ENCODE data around the gene FAM163B. TPM values are rescaled to one million over a fixed set of nuclear protein-coding genes. Genes with fewer than 3 reads are reported as not detected.
"Not testable (repeated sequence)": the region's sequence is repeated elsewhere in the genome, so short reads cannot be mapped to it uniquely, and the experiment has no call there.

FAM163B gene
- total RNA-seq, 1 experiment from 2014 or later, result 2.0 TPM

GRCh38 chr9:133627341-133627740 lies 18.2 kb upstream of the FAM163B start:
- no peak overlapping the region for H3K27ac Mint-ChIP-seq
- ChIA-PET POLR2A (no interaction called here), CTCF (interaction anchor here (1.6 kb wide), 1 partner anchor 42 kb away, joined by 3 read pairs; no protein-coding TSS in a partner anchor)
- peaks cover 33% of the 10 kb centered on the region for H3K9me3 Mint-ChIP-seq
- H3K4me1 Mint-ChIP-seq, result no peaks in the 10 kb centered on the region
- no peak overlapping the region for H3K4me3 Mint-ChIP-seq
- no peak for DNase-seq (ENCODE audit: low spot score)
- no peak for TF ChIP-seq FOXK1 (CRISPR knock-in tag; IDR thresholded peaks at IDR 0.05)
- TF ChIP-seq, protein P1, sequence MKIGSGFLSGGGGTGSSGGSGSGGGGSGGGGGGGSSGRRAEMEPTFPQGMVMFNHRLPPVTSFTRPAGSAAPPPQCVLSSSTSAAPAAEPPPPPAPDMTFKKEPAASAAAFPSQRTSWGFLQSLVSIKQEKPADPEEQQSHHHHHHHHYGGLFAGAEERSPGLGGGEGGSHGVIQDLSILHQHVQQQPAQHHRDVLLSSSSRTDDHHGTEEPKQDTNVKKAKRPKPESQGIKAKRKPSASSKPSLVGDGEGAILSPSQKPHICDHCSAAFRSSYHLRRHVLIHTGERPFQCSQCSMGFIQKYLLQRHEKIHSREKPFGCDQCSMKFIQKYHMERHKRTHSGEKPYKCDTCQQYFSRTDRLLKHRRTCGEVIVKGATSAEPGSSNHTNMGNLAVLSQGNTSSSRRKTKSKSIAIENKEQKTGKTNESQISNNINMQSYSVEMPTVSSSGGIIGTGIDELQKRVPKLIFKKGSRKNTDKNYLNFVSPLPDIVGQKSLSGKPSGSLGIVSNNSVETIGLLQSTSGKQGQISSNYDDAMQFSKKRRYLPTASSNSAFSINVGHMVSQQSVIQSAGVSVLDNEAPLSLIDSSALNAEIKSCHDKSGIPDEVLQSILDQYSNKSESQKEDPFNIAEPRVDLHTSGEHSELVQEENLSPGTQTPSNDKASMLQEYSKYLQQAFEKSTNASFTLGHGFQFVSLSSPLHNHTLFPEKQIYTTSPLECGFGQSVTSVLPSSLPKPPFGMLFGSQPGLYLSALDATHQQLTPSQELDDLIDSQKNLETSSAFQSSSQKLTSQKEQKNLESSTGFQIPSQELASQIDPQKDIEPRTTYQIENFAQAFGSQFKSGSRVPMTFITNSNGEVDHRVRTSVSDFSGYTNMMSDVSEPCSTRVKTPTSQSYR (CRISPR knock-in tag; IDR thresholded peaks at IDR 0.05), result no peak
- no peak for TF ChIP-seq IRF2 (CRISPR knock-in tag; IDR thresholded peaks at IDR 0.05; ENCODE audit: borderline replicate concordance, low read depth)
- TF ChIP-seq NFE2L1 (CRISPR knock-in tag; IDR thresholded peaks at IDR 0.05), result no peak
- H3K36me3 Mint-ChIP-seq, result peaks cover 7% of the 10 kb centered on the region
- no peak for ATAC-seq
- peaks cover 11% of the 10 kb centered on the region; the same call in 1 of the 2 replicates for H3K27me3 Mint-ChIP-seq (ENCODE audit: low read depth)

- peaks cover 33% of the 10 kb centered on the region for H3K9me3 Mint-ChIP-seq
- ATAC-seq; POLR2A ChIA-PET; CTCF ChIA-PET; H3K4me1 Mint-ChIP-seq; H3K27ac Mint-ChIP-seq; H3K36me3 Mint-ChIP-seq; DNase-seq (ENCODE audit: low spot score); H3K4me3 Mint-ChIP-seq: not testable (repeated sequence)
- peaks cover 14% of the 10 kb centered on the region; the same call in 1 of the 2 replicates for H3K27me3 Mint-ChIP-seq (ENCODE audit: low read depth)
Observed at GRCh38 chr9:133626008-133626407, 16.8 kb upstream of the FAM163B start.

GRCh38 chr9:133622555-133622954 lies 13.4 kb upstream of the FAM163B start:
- ChIA-PET POLR2A (no interaction called here), CTCF (no interaction called here)
- Mint-ChIP-seq H3K36me3 (peaks cover 7% of the 10 kb centered on the region), H3K27me3 (ENCODE audit: low read depth) (peaks cover 14% of the 10 kb centered on the region; the same call in 1 of the 2 replicates), H3K4me3 (no peak overlapping the region), H3K27ac (no peak overlapping the region), H3K9me3 (peaks cover 33% of the 10 kb centered on the region), H3K4me1 (peaks cover 2% of the 10 kb centered on the region; the same call in 1 of the 2 replicates)
- ATAC-seq, result no peak
- TF ChIP-seq MAX (CRISPR knock-in tag; IDR thresholded peaks at IDR 0.05) (no peak), ZNF121 (CRISPR knock-in tag; IDR thresholded peaks at IDR 0.05) (no peak), ZNF219 (CRISPR knock-in tag; IDR thresholded peaks at IDR 0.05; ENCODE audit: borderline replicate concordance) (no peak), NFATC4 (CRISPR knock-in tag; IDR thresholded peaks at IDR 0.05) (no peak), ZNF263 (CRISPR knock-in tag; IDR thresholded peaks at IDR 0.05; ENCODE audit: low read depth) (no peak), HMGA2 (CRISPR knock-in tag; IDR thresholded peaks at IDR 0.05) (no peak), MYBL2 (CRISPR knock-in tag; IDR thresholded peaks at IDR 0.05) (no peak), KAT7 (CRISPR knock-in tag; IDR thresholded peaks at IDR 0.05; ENCODE audit: borderline replicate concordance) (no peak), OVOL2 (CRISPR knock-in tag; IDR thresholded peaks at IDR 0.05; ENCODE audit: borderline replicate concordance) (no peak), ZBTB21 (CRISPR knock-in tag; IDR thresholded peaks at IDR 0.05; ENCODE audit: borderline replicate concordance) (no peak), RELA (CRISPR knock-in tag; IDR thresholded peaks at IDR 0.05; ENCODE audit: borderline replicate concordance) (no peak), FOXP4 (CRISPR knock-in tag; IDR thresholded peaks at IDR 0.05) (no peak), PRRX2 (CRISPR knock-in tag; IDR thresholded peaks at IDR 0.05) (no peak), FOXP1 (CRISPR knock-in tag; IDR thresholded peaks at IDR 0.05; ENCODE audit: borderline replicate concordance) (no peak), ZNF317 (CRISPR knock-in tag; IDR thresholded peaks at IDR 0.05; ENCODE audit: borderline replicate concordance, low read depth) (no peak), TEAD1 (CRISPR knock-in tag; IDR thresholded peaks at IDR 0.05) (no peak), IRF1 (CRISPR knock-in tag; IDR thresholded peaks at IDR 0.05) (no peak)
- TF ChIP-seq, protein P2, sequence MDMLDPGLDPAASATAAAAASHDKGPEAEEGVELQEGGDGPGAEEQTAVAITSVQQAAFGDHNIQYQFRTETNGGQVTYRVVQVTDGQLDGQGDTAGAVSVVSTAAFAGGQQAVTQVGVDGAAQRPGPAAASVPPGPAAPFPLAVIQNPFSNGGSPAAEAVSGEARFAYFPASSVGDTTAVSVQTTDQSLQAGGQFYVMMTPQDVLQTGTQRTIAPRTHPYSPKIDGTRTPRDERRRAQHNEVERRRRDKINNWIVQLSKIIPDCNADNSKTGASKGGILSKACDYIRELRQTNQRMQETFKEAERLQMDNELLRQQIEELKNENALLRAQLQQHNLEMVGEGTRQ (CRISPR knock-in tag; IDR thresholded peaks at IDR 0.05), result no peak
- no peak for DNase-seq (ENCODE audit: low spot score)

All from WTC11 (cell line).